ENCODE results near the gene SMC3. TPM values are rescaled to one million over a fixed set of nuclear protein-coding genes. Genes with fewer than 3 reads are reported as not detected.
"Not testable (repeated sequence)": the region's sequence is repeated elsewhere in the genome, so short reads cannot be mapped to it uniquely, and the experiment has no call there.

Gene SMC3
- total RNA-seq, 2 experiments from 2014 or later: 81.3 to 85.0 TPM

DNA sequence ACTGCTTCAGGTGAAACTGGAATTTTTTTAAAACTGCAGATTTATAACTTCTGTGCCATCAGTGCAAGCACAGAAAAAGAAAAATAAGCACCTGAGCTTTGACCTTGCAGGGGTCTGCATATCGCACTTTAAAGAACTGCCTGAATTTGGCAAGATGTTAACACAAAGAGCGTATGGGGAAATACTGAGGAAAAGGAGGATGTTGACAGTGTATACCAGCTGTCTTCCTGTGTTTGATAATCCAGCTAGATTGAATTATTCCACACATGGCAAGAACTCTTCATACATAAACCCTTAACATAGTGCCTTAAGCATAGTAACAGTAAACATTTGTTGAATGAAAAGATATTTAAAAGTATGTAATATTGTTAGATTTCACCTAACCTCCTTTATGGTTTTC lies 30.0 kb downstream of the SMC3 start:
- H3K9me3 Mint-ChIP-seq: no peaks in the 10 kb centered on the region
- H3K27ac Mint-ChIP-seq: no peak overlapping the region
- no peak overlapping the region for H3K4me3 Mint-ChIP-seq
- intact Hi-C loops (cut with micrococcal nuclease): loop anchor here (2.0 to 10.0 kb wide), 2 partner anchors 27 to 1837 kb away; no protein-coding TSS in a partner anchor
- peaks cover 2% of the 10 kb centered on the region for H3K4me1 Mint-ChIP-seq (ENCODE audit: low read depth)
- peaks cover 36% of the 10 kb centered on the region for H3K36me3 Mint-ChIP-seq (ENCODE audit: low read depth)
- CTCF ChIA-PET: interaction anchor here (0.6 to 1.3 kb wide), 2 partner anchors 11 to 292 kb away, joined by 3 to 4 read pairs; partner anchors contain the start of gene SMNDC1
- no peak for DNase-seq
- no peaks in the 10 kb centered on the region for H3K27me3 Mint-ChIP-seq (ENCODE audit: low read depth)

DNA sequence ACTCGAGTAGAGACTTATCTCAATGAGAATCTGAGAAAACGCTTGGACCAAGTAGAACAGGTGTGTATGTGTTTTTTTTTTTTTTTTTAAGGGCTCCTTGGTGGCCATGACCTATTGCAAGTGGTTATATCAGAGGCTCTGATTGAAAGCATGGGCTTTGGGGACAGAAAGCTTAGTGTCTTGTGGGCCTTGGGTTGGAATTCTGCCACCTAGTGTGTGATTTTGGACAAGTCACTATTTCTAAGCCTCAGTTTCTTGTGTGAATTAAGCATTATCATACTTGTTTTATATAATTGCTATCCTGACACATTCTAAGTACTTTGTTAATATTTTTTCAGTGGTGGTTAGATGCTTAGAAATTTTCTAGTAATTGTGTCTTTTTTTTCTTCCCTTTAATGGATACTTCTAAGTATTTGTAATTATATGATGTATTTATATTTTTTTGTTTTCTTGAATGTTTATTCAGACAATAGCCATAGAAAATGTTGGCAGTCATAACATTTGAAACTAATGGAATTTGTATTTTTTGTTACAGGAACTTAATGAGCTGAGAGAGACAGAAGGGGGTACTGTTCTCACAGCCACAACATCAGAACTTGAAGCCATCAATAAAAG lies 33.1 kb downstream of the SMC3 start:
- H3K27me3 Mint-ChIP-seq (ENCODE audit: low read depth): no peaks in the 10 kb centered on the region
- intact Hi-C loops (cut with micrococcal nuclease): loop anchor here (1.0 kb wide), 3 partner anchors 43 to 294 kb away; no protein-coding TSS in a partner anchor
- H3K36me3 Mint-ChIP-seq (ENCODE audit: low read depth): peaks cover 36% of the 10 kb centered on the region
- CTCF ChIA-PET: interaction anchor here (0.7 to 2.9 kb wide), 17 partner anchors 10 to 433 kb away, joined by 3 to 14 read pairs (median 4); no protein-coding TSS in a partner anchor
- H3K4me3 Mint-ChIP-seq: no peak overlapping the region
- DNase-seq: peak; percentile 42
- H3K9me3 Mint-ChIP-seq: no peaks in the 10 kb centered on the region
- H3K27ac Mint-ChIP-seq: no peak overlapping the region
- no peaks in the 10 kb centered on the region for H3K4me1 Mint-ChIP-seq (ENCODE audit: low read depth)

- Mint-ChIP-seq H3K9me3 (no peaks in the 10 kb centered on the region), H3K4me1 (ENCODE audit: low read depth) (no peaks in the 10 kb centered on the region), H3K27ac (no peak overlapping the region), H3K4me3 (no peak overlapping the region), H3K36me3 (ENCODE audit: low read depth) (peaks cover 34% of the 10 kb centered on the region), H3K27me3 (ENCODE audit: low read depth) (no peaks in the 10 kb centered on the region)
- no peak for DNase-seq
- CTCF ChIA-PET: interaction anchor here (0.6 kb wide), 1 partner anchor 296 kb away, joined by 4 read pairs; no protein-coding TSS in a partner anchor
- intact Hi-C loops (cut with micrococcal nuclease): no loop called here
Observed at GRCh38 chr10:110601581-110601980, 34.1 kb downstream of the SMC3 start.

GRCh38 chr10:110608087-110608486 lies 40.6 kb downstream of the SMC3 start:
- no peaks in the 10 kb centered on the region for H3K27me3 Mint-ChIP-seq (ENCODE audit: low read depth)
- peaks cover 9% of the 10 kb centered on the region for H3K36me3 Mint-ChIP-seq (ENCODE audit: low read depth)
- no peak overlapping the region for H3K27ac Mint-ChIP-seq
- H3K4me1 Mint-ChIP-seq (ENCODE audit: low read depth): peaks cover 13% of the 10 kb centered on the region
- intact Hi-C loops (cut with micrococcal nuclease): no loop called here
- no peaks in the 10 kb centered on the region for H3K9me3 Mint-ChIP-seq
- DNase-seq: no peak
- no peak overlapping the region for H3K4me3 Mint-ChIP-seq
- CTCF ChIA-PET: interaction anchor here (0.6 to 2.6 kb wide), 20 partner anchors 9 to 1529 kb away, joined by 3 to 16 read pairs (median 4); partner anchors contain the start of genes ADRA2A and SMNDC1

DNA sequence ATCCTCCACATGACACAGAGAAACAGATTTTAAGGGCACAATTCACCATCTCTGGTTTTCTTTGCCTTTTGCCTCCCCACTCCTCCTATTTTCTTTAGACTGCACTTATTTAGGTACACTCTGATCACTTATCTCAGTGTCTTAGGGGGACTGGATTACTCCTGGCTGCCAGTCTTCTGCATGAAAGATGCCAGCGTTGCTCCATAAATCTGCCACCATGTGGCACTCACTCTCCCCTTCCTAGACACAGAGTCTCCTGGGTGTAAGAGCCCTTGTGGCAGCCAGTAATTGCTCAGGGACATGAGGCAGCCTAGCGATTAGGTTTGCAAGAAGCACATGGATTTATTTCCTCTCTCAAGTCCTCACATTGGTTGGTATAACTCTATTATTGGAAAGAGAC lies 42.1 kb downstream of the SMC3 start:
- Mint-ChIP-seq H3K27me3 (ENCODE audit: low read depth) (no peaks in the 10 kb centered on the region), H3K4me3 (no peak overlapping the region), H3K4me1 (ENCODE audit: low read depth) (peaks cover 26% of the 10 kb centered on the region), H3K36me3 (ENCODE audit: low read depth) (peaks cover 3% of the 10 kb centered on the region), H3K9me3 (no peaks in the 10 kb centered on the region), H3K27ac (no peak overlapping the region)
- intact Hi-C loops (cut with micrococcal nuclease): loop anchor here (1.0 to 5.0 kb wide), 11 partner anchors 63 to 1528 kb away; no protein-coding TSS in a partner anchor
- CTCF ChIA-PET: interaction anchor here (1.3 to 2.6 kb wide), 5 partner anchors 32 to 305 kb away, joined by 4 to 16 read pairs (median 4); partner anchors contain the start of gene SMNDC1
- DNase-seq: no peak

DNA sequence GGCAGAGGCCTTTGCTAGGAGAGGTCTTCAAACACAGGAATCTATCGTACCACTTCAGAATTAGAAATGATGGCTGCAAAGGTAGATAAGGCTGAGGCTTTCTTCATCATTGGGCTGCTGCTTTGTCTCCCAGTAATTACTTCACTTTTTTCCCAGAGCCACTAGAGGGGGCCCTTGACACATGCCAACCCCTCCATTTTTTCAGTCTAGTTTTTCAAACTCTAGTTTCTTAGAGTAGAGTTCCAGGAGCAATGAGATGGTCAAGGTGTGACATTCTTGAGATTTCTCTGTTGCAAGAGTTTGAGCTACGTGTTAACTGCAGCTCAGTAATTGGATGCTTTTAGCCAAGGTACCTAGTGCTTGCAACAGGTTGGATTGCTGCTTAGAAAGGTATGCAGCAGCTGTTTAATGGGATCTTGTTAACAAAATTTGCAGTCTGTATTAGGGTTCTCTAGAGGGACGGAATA lies 42.8 kb downstream of the SMC3 start:
- Mint-ChIP-seq H3K27ac (no peak overlapping the region), H3K27me3 (ENCODE audit: low read depth) (no peaks in the 10 kb centered on the region), H3K9me3 (no peaks in the 10 kb centered on the region), H3K36me3 (ENCODE audit: low read depth) (no peaks in the 10 kb centered on the region), H3K4me1 (ENCODE audit: low read depth) (peaks cover 26% of the 10 kb centered on the region), H3K4me3 (no peak overlapping the region)
- intact Hi-C loops (cut with micrococcal nuclease): loop anchor here (1.0 to 5.0 kb wide), 11 partner anchors 62 to 1527 kb away; no protein-coding TSS in a partner anchor
- CTCF ChIA-PET: interaction anchor here (0.6 to 2.5 kb wide), 27 partner anchors 10 to 647 kb away, joined by 3 to 24 read pairs (median 4); no protein-coding TSS in a partner anchor
- DNase-seq: peak; percentile 75

DNA sequence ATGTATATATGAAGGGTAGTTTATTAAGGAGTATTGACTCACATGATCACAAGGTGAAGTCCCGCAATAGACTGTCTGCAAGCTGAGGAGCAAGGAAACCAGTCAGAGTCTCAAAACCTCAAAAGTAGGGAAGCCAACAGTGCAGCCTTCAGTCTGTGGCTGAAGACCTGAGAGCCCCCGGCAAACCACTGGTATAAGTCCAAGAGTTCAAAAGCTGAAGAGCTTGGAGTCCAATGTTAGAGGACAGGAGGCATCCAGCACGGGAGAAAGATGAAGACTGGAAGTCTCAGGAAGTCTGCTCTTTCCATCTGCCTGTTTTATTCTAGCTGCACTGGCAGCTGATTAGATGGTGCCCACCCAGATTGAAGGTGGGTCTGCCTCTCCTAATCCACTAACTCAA lies 43.3 kb downstream of the SMC3 start:
- H3K4me1 Mint-ChIP-seq (ENCODE audit: low read depth): peaks cover 26% of the 10 kb centered on the region
- CTCF ChIA-PET: interaction anchor here (0.6 to 2.5 kb wide), 27 partner anchors 9 to 647 kb away, joined by 3 to 24 read pairs (median 4); no protein-coding TSS in a partner anchor
- not testable (repeated sequence) for H3K36me3 Mint-ChIP-seq (ENCODE audit: low read depth); DNase-seq; H3K9me3 Mint-ChIP-seq; H3K27ac Mint-ChIP-seq; H3K27me3 Mint-ChIP-seq (ENCODE audit: low read depth); H3K4me3 Mint-ChIP-seq
- intact Hi-C loops (cut with micrococcal nuclease): loop anchor here (1.0 to 5.0 kb wide), 11 partner anchors 62 to 1527 kb away; no protein-coding TSS in a partner anchor

DNA sequence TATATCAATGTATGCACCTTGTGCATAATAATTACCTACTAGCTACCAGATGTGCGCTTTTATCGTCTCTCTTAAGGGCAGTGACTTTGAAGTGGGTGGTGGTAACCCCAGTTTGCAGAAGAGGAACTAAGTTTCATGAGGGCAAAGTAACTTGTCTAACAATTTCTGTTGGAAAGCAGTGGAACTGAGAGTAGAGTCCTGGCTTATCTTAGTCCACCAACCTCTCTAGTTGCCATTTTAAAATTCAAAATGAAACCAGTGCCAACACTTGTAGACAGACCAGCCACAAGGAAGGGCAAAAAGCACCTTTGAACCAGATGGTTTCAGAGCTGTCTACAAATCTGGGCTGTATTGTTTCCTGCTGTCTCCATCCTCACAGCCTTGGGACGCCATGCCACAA lies 44.6 kb downstream of the SMC3 start:
- intact Hi-C loops (cut with micrococcal nuclease): loop anchor here (2.0 to 5.0 kb wide), 4 partner anchors 29 to 380 kb away; no protein-coding TSS in a partner anchor
- H3K27me3 Mint-ChIP-seq (ENCODE audit: low read depth): no peaks in the 10 kb centered on the region
- no peaks in the 10 kb centered on the region for H3K36me3 Mint-ChIP-seq (ENCODE audit: low read depth)
- no peak overlapping the region for H3K4me3 Mint-ChIP-seq
- H3K9me3 Mint-ChIP-seq: no peaks in the 10 kb centered on the region
- H3K27ac Mint-ChIP-seq: no peak overlapping the region
- no peak for DNase-seq
- CTCF ChIA-PET: interaction anchor here (0.6 to 2.5 kb wide), 6 partner anchors 41 to 986 kb away, joined by 3 to 24 read pairs (median 3); no protein-coding TSS in a partner anchor
- H3K4me1 Mint-ChIP-seq (ENCODE audit: low read depth): peaks cover 28% of the 10 kb centered on the region

GRCh38 chr10:110612629-110613028 lies 45.1 kb downstream of the SMC3 start:
- no peak for DNase-seq
- Mint-ChIP-seq H3K27me3 (ENCODE audit: low read depth) (no peaks in the 10 kb centered on the region), H3K27ac (no peak overlapping the region), H3K4me3 (no peak overlapping the region), H3K4me1 (ENCODE audit: low read depth) (peaks cover 32% of the 10 kb centered on the region), H3K36me3 (ENCODE audit: low read depth) (no peaks in the 10 kb centered on the region), H3K9me3 (no peaks in the 10 kb centered on the region)
- intact Hi-C loops (cut with micrococcal nuclease): loop anchor here (1.0 to 5.0 kb wide), 7 partner anchors 28 to 1571 kb away; partner anchors contain the start of gene GPAM
- CTCF ChIA-PET: interaction anchor here (1.5 kb wide), 1 partner anchor 985 kb away, joined by 3 read pairs; no protein-coding TSS in a partner anchor

DNA sequence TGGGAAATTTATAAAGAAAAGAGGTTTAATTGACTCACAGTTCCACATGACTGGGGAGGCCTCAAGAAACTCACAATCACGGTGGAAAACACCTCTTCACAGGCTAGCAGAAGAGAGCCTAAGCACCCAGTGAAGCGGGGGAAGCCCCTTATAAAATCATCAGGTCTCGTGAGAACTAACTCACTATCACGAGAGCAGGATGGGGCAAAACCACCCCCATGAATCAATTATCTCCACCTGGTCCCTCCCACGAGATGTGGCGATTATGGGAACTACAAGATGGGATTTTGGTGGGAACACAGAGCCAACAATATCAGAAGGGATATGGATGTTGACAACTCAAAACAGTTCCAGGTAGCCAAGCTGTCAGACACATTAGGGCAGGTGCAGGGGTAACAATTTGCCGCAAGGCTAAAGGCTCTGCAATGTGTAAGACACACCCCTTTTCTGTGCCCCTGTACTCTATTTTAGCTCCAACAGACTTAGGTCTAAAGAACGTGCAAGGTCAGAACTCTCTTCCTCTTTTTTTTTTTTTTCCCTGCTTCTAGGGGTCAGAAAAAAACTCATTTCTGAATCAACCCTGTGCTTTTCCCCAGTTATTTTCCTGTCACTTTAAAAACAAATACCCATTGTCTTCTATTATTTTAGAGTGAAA lies 46.0 kb downstream of the SMC3 start:
- H3K27ac Mint-ChIP-seq: no peak overlapping the region
- CTCF ChIA-PET: interaction anchor here (0.6 to 1.5 kb wide), 7 partner anchors 68 to 985 kb away, joined by 3 to 4 read pairs (median 3); no protein-coding TSS in a partner anchor
- peaks cover 40% of the 10 kb centered on the region for H3K4me1 Mint-ChIP-seq (ENCODE audit: low read depth)
- no peaks in the 10 kb centered on the region for H3K9me3 Mint-ChIP-seq
- no peaks in the 10 kb centered on the region for H3K27me3 Mint-ChIP-seq (ENCODE audit: low read depth)
- intact Hi-C loops (cut with micrococcal nuclease): loop anchor here (1.0 to 5.0 kb wide), 7 partner anchors 27 to 1570 kb away; partner anchors contain the start of gene GPAM
- H3K36me3 Mint-ChIP-seq (ENCODE audit: low read depth): no peaks in the 10 kb centered on the region
- H3K4me3 Mint-ChIP-seq: no peak overlapping the region
- DNase-seq: peak; percentile 77

- H3K27me3 Mint-ChIP-seq (ENCODE audit: low read depth): no peaks in the 10 kb centered on the region
- intact Hi-C loops (cut with micrococcal nuclease): loop anchor here (1.0 to 5.0 kb wide), 7 partner anchors 27 to 1569 kb away; partner anchors contain the start of gene GPAM
- H3K27ac Mint-ChIP-seq: no peak overlapping the region
- H3K9me3 Mint-ChIP-seq: no peaks in the 10 kb centered on the region
- CTCF ChIA-PET: interaction anchor here (0.6 to 1.1 kb wide), 6 partner anchors 67 to 388 kb away, joined by 3 to 4 read pairs (median 3); no protein-coding TSS in a partner anchor
- no peak for DNase-seq
- H3K4me1 Mint-ChIP-seq (ENCODE audit: low read depth): peaks cover 46% of the 10 kb centered on the region
- no peaks in the 10 kb centered on the region for H3K36me3 Mint-ChIP-seq (ENCODE audit: low read depth)
- no peak overlapping the region for H3K4me3 Mint-ChIP-seq
Observed at GRCh38 chr10:110613996-110614495, 46.6 kb downstream of the SMC3 start.

Data from activated naive CD4-positive, alpha-beta T cell treated with anti-CD3 and anti-CD28 coated beads for 36 hours (primary cell).